GM19468 (cell line): ENCODE measurements around the gene NEK11.
"Not testable (repeated sequence)": the region's sequence is repeated elsewhere in the genome, so short reads cannot be mapped to it uniquely, and the experiment has no call there.

ENCODE experiments used
- ATAC-seq: cut with Tn5 transposase; IDR thresholded peaks from one replicate; pipeline ENCODE4 v1.9.1; 2021; ENCODE audit warnings: mild to moderate bottlenecking, moderate library complexity, moderate number of reproducible peaks; ENCODE audit not compliant: unreplicated experiment; ENCODE audit errors: extremely low read depth

NEK11 gene

DNA sequence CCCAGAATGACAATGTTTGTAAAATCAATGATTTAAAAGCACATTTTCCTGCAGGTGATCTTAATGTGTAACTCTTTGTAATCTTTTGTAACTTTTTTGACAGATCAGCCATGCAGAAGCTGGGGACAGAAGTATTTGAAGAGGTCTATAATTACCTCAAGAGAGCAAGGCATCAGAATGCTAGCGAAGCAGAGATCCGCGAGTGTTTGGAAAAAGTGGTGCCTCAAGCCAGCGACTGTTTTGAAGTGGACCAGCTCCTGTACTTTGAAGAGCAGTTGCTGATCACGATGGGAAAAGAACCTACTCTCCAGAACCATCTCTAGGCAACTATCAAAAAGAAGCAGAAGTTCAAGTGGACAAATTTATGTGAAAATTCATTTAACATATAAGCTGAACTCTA is 322.8 kb downstream of the NEK11 start:
- ATAC-seq: no peak

DNA sequence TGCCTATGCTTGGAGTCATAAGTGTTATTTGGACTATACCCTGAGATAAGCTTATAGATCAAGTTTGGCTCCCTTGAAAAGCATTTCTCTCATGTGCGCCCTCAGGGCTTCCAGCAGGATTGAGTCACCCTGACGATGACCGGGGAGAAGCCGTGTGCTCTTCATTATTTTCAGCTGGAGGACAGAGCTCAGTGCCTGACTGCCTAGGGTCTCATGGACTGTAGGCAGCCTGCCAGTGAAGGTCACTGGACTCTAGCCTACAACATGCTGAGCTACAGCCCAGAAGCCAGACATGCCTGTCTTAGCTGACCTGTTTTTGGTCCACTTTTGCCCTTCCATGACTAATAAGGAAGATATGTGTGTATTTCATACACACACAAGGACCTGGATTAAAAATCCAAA is 323.3 kb downstream of the NEK11 start:
- no peak for ATAC-seq

GRCh38 chr3:131350506-131350905 is 323.8 kb downstream of the NEK11 start:
- ATAC-seq: no peak

- ATAC-seq: no peak
Measured at GRCh38 chr3:131353016-131353877, 326.6 kb downstream of the NEK11 start.

GRCh38 chr3:131353986-131354385 is 327.3 kb downstream of the NEK11 start:
- ATAC-seq: no peak

- no peak for ATAC-seq
Measured at GRCh38 chr3:131356006-131356595, 329.4 kb downstream of the NEK11 start.

DNA sequence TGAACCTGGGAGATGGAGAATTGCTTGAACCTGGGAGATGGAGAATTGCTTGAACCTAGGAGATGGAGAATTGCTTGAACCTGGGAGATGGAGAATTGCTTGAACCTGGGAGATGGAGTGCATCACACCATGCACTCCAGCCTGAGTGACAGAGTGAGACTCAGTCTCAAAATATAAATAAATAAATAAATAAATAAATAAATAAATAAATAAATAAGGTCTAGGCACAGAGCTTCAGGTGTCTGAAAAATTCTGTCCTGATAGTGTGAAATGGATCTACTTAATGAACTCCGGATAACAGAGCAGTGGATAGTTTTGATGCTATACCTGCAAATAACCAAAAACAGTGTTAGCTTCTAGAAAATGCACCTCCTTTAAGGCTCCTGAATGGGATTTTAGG is 330.6 kb downstream of the NEK11 start:
- ATAC-seq: no peak

GRCh38 chr3:131360191-131360755 is 333.6 kb downstream of the NEK11 start:
- no peak for ATAC-seq

- ATAC-seq: not testable (repeated sequence)
Measured at GRCh38 chr3:131361066-131361463, 334.4 kb downstream of the NEK11 start.

GRCh38 chr3:131361464-131362421 is 335.1 kb downstream of the NEK11 start:
- ATAC-seq: peak; percentile 42

DNA sequence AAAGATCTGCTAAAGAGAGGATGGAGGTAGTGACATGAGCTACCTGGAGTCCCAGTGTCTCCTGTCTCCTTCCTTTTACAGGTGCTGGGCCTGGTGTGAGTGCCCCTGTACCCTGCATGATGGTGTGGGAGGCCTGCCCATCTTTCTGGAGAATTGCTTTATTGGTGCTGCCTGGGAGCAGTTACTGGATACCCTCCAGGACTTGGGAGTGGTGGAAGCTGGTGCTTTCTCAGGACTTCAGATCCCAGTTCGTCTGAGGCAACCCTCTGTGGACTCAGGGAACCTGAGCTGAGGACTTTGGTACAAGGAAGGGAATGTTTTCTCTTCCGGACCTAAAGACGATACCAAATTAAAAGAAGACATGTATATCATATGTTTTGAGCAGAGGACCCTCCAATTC is 336.6 kb downstream of the NEK11 start:
- no peak for ATAC-seq

GRCh38 chr3:131370935-131371687 is 344.4 kb downstream of the NEK11 start:
- no peak for ATAC-seq

DNA sequence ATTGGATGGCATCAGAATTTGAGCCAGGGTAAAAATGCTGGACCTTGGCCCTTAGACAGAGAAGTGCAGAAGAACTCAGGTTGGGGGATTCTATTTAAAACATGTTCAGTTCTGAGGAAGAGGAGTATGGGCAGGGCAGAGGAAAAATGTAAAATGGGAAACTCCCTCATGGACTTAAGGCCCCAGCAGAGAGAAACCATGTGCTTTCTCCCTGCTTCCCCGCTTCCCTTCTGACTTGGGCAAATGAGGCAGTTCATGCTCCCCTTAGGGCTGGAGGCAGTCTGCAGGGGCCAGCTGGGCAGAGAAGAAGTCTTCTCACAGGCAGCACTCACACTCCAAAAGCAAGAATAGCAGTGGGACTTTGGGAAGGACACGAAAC is 345.0 kb downstream of the NEK11 start:
- ATAC-seq: no peak

DNA sequence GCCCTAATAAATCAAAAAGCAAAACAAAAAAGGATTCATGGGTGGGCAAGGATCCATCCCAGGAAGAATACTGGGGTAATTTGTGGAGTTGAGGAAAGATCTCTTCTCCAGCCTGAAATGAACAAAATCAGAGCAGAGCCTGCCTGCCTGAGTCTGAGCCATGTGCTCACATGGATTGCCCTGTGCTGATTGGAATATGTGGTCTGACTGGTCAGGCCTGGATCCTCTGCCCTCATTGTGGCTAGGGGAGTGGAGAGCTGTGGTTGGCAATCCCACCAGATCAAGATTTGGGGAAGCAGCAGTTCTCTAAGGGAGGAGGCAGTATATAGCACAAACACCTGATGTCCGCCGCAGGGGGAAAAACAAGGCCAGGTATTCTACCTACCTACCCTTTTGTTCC is 348.1 kb downstream of the NEK11 start:
- ATAC-seq: no peak

DNA sequence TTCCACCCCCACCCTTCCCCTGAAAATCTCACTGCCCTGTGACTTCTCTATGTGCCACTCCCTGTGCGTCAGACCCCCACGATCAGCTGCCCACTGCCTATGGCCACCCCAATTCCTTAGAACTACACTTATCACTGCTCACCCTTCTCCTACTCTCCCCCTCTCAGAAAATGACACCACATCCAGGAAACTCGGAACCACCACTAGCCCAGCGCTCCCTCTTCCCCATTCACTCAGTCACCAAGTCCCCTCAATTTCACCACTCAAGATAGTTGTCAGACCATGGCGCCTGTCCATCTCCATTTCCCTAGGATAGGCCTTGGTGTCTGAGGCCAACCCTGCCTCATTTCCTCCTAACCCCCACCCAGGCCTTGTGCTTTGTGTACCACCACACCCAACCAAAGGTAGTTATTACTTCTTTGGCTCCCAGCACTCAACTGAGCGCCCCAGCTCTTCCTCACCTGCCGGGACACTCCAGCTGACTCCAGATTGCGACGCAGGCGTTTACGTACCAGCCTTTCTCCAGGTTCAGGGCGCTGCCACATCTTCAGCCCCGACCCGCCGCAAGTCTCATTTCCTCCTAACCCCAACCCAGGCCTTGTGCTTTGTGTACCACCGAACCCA is 354.3 kb downstream of the NEK11 start:
- not testable (repeated sequence) for ATAC-seq

GRCh38 chr3:131381445-131382291 is 355.0 kb downstream of the NEK11 start, which contains the start of gene NUDT16:
TSS of gene NUDT16 (plus strand) at chr3:131381774. CDS start at chr3:131381805, 31 bp downstream.
- peak; percentile 98 for ATAC-seq

GRCh38 chr3:131386429-131387165 is 359.9 kb downstream of the NEK11 start:
- no peak for ATAC-seq
